CD14-positive monocyte (primary cell): ENCODE data around the gene ZNF619. TPM values are rescaled to one million over a fixed set of nuclear protein-coding genes. Genes with fewer than 3 reads are reported as not detected.

Source experiments
- DNase-seq, 3 donors: peaks; one replicate each; pipeline ENCODE4 v3.0.0-alpha.2; 2011 to 2022
- H2AFZ ChIP-seq: 2 replicates; pipeline ENCODE4 v1.6.0; 2012; ENCODE audit warnings: mild to moderate bottlenecking, low read depth, low read length, inconsistent platforms; ENCODE audit not compliant: insufficient read depth, poor library complexity, severe bottlenecking
- H3K27ac ChIP-seq, 2 donors: 1 replicate in 1 of 2; 2 replicates in 1 of 2; pipeline ENCODE4 v1.5.1; 2012 to 2013; ENCODE audit warnings: low read length in 2 of 2, control low read depth in 1 of 2, inconsistent platforms in 1 of 2, low read depth in 1 of 2, mild to moderate bottlenecking in 1 of 2
- H3K27me3 ChIP-seq, 2 donors: one replicate each; pipeline versions ENCODE4 v1.6.0 to v1.6.1; 2011 to 2013; ENCODE audit warnings: low read length in 2 of 2; ENCODE audit not compliant: control insufficient read depth in 2 of 2, insufficient read depth in 2 of 2
- H3K36me3 ChIP-seq, 2 donors: replicated peaks in 1 of 2; 1 replicate in 1 of 2; 2 replicates in 1 of 2; pipeline versions ENCODE4 v1.5.1 to v1.6.1; 2012 to 2013; ENCODE audit warnings: low read length in 2 of 2, control low read depth in 1 of 2, inconsistent platforms in 1 of 2, mild to moderate bottlenecking in 1 of 2; ENCODE audit not compliant: insufficient read depth in 2 of 2, control insufficient read depth in 1 of 2
- H3K4me1 ChIP-seq, 2 donors: 1 replicate in 1 of 2; 2 replicates in 1 of 2; pipeline versions ENCODE4 v1.5.1 to v1.6.1; 2012 to 2013; ENCODE audit warnings: low read length in 2 of 2, control low read depth in 1 of 2, inconsistent platforms in 1 of 2, mild to moderate bottlenecking in 1 of 2, moderate library complexity in 1 of 2; ENCODE audit not compliant: insufficient read depth in 2 of 2, control insufficient read depth in 1 of 2
- H3K4me2 ChIP-seq: replicated peaks from 2 replicates; pipeline ENCODE3; 2012; ENCODE audit warnings: low read length, moderate library complexity, mild to moderate bottlenecking; ENCODE audit not compliant: poor library complexity, severe bottlenecking; ENCODE audit errors: extremely low read depth
- H3K4me3 ChIP-seq, 3 experiments: fragments of 200-600 bp in 1 of 3; sonication (generic) in 1 of 3; replicated peaks in 1 of 3; 1 replicate in 2 of 3; 2 replicates in 1 of 3; pipeline ENCODE4 v1.5.1; 2011 to 2013; ENCODE audit warnings: low read length in 3 of 3, mild to moderate bottlenecking in 3 of 3, control low read depth in 2 of 3, low read depth in 2 of 3, inconsistent platforms in 1 of 3, moderate library complexity in 1 of 3
- H3K79me2 ChIP-seq: 2 replicates; pipeline ENCODE4 v1.6.0; 2012; ENCODE audit warnings: mild to moderate bottlenecking, control low read depth, inconsistent platforms, low read length, moderate library complexity; ENCODE audit not compliant: insufficient read depth
- H3K9ac ChIP-seq: 2 replicates; pipeline ENCODE4 v1.6.0; 2017; ENCODE audit warnings: low read length, mild to moderate bottlenecking; ENCODE audit not compliant: insufficient read depth, poor library complexity, severe bottlenecking
- H3K9me3 ChIP-seq, 2 donors: replicated peaks in 1 of 2; 1 replicate in 1 of 2; 2 replicates in 1 of 2; pipeline versions ENCODE4 v1.5.1 to v1.6.1; 2012 to 2013; ENCODE audit warnings: low read length in 2 of 2, control low read depth in 1 of 2; ENCODE audit not compliant: control insufficient read depth in 1 of 2, insufficient read depth in 1 of 2
- H4K20me1 ChIP-seq: 2 replicates; pipeline ENCODE4 v1.6.0; 2012; ENCODE audit warnings: mild to moderate bottlenecking, low read length, control low read depth, moderate library complexity; ENCODE audit not compliant: insufficient read depth
- H3K27ac Mint-ChIP-seq, 7 donors: one replicate each; pipeline ENCODE4 v1.8.0; 2020; ENCODE audit warnings: mild to moderate bottlenecking in 7 of 7, mixed read lengths in 7 of 7, moderate library complexity in 6 of 7, inconsistent platforms in 2 of 7
- H3K27me3 Mint-ChIP-seq, 3 donors: one replicate each; pipeline ENCODE4 v1.8.0; 2021 to 2022; ENCODE audit warnings: low read depth in 3 of 3, mild to moderate bottlenecking in 3 of 3, mixed read lengths in 3 of 3, moderate library complexity in 3 of 3, inconsistent platforms in 1 of 3
- H3K36me3 Mint-ChIP-seq, 2 donors: one replicate each; pipeline ENCODE4 v1.8.0; 2020; ENCODE audit warnings: mixed read lengths in 2 of 2, inconsistent platforms in 1 of 2, mild to moderate bottlenecking in 1 of 2
- H3K4me1 Mint-ChIP-seq: one replicate; pipeline ENCODE4 v1.8.0; 2020; ENCODE audit warnings: mild to moderate bottlenecking, mixed read lengths
- H3K4me3 Mint-ChIP-seq, 2 donors: one replicate each; pipeline ENCODE4 v1.8.0; 2020; ENCODE audit warnings: mild to moderate bottlenecking in 2 of 2, mixed read lengths in 2 of 2, moderate library complexity in 1 of 2
- H3K9me3 Mint-ChIP-seq, 7 donors: one replicate each; pipeline ENCODE4 v1.8.0; 2020 to 2022; ENCODE audit warnings: mixed read lengths in 7 of 7, mild to moderate bottlenecking in 6 of 7, moderate library complexity in 6 of 7, inconsistent platforms in 2 of 7
- WGBS: methylation state at CpG from one replicate; pipeline ENCODE4 v1.1.5; 2013; ENCODE audit warnings: missing lambda C conversion rate; ENCODE audit not compliant: insufficient coverage; 5-methylcytosine and 5-hydroxymethylcytosine counted together
- intact Hi-C, 2 donors: fragments of 100-400 bp; cut with micrococcal nuclease; formaldehyde crosslinking; loops; one replicate each; pipeline versions ENCODE4 v1.15.0 to v1.15.1; 2023
- polyA plus RNA-seq, 3 donors: library from polyadenylated mRNA; depleted of rRNA in 1 of 3; unstranded in 2 of 3; stranded (reverse) in 1 of 3; fragments of 300-500 nt in 2 of 3; fragments of >200 nt in 1 of 3; fragmentation: Illumina TruSeq in 2 of 3; gene quantifications; 1 replicate in 2 of 3; 2 replicates in 1 of 3; pipeline ENCODE4 v1.2.3, GENCODE V29; 2012 to 2021
- TF ChIP-seq, protein P1 (sequence below): fragments of 200-600 bp; IDR thresholded peaks from one replicate; pipeline ENCODE4 v1.8.0; 2022; ENCODE audit warnings: antibody characterized with exemption, mild to moderate bottlenecking

ZNF619 gene
- polyA plus RNA-seq, 3 donors: 1.6 to 3.4 (median 1.8) TPM

- Histone ChIP-seq H3K36me3 (no peaks in the 10 kb centered on the region), H3K9ac (peak overlapping the region; percentile 80), H3K79me2 (peaks cover 6% of the 10 kb centered on the region), H3K27ac (peak overlapping the region; percentile 79 to 94), H3K4me1 (peaks cover 23 to 32% of the 10 kb centered on the region in 2 donors), H4K20me1 (no peaks in the 10 kb centered on the region), H3K4me2 (peak overlapping the region; percentile 80), H3K4me3 (peak overlapping the region; percentile 75 to 94 (median 82)), H2AFZ (peak overlapping the region; percentile 95), H3K9me3 (no peaks in the 10 kb centered on the region), H3K27me3 (no peaks in the 10 kb centered on the region)
- Mint-ChIP-seq H3K4me1 (peaks cover 19% of the 10 kb centered on the region), H3K36me3 (peaks cover 7 to 11% of the 10 kb centered on the region in 2 donors), H3K4me3 (peak overlapping the region; percentile 87 to 93), H3K9me3 (no peaks in the 10 kb centered on the region), H3K27ac (peak overlapping the region; percentile 95 to 99 (median 98)), H3K27me3 (no peaks in the 10 kb centered on the region)
- intact Hi-C loops: loop anchor here (5.0 to 10.0 kb wide), 4 partner anchors 138 to 1512 kb away; partner anchors contain the start of genes CTNNB1 (in 1 of the 2), EIF1B (in 1 of the 2) and ULK4 (in 1 of the 2)
- TF ChIP-seq, protein P1, sequence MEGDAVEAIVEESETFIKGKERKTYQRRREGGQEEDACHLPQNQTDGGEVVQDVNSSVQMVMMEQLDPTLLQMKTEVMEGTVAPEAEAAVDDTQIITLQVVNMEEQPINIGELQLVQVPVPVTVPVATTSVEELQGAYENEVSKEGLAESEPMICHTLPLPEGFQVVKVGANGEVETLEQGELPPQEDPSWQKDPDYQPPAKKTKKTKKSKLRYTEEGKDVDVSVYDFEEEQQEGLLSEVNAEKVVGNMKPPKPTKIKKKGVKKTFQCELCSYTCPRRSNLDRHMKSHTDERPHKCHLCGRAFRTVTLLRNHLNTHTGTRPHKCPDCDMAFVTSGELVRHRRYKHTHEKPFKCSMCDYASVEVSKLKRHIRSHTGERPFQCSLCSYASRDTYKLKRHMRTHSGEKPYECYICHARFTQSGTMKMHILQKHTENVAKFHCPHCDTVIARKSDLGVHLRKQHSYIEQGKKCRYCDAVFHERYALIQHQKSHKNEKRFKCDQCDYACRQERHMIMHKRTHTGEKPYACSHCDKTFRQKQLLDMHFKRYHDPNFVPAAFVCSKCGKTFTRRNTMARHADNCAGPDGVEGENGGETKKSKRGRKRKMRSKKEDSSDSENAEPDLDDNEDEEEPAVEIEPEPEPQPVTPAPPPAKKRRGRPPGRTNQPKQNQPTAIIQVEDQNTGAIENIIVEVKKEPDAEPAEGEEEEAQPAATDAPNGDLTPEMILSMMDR: no peak
- 1% methylated on average over 7 of the region's 7 CpGs for WGBS
- no peak for DNase-seq
These were observed 24.4 kb upstream of the ZNF619 start for GRCh38 chr3:40452562-40452875.

DNA sequence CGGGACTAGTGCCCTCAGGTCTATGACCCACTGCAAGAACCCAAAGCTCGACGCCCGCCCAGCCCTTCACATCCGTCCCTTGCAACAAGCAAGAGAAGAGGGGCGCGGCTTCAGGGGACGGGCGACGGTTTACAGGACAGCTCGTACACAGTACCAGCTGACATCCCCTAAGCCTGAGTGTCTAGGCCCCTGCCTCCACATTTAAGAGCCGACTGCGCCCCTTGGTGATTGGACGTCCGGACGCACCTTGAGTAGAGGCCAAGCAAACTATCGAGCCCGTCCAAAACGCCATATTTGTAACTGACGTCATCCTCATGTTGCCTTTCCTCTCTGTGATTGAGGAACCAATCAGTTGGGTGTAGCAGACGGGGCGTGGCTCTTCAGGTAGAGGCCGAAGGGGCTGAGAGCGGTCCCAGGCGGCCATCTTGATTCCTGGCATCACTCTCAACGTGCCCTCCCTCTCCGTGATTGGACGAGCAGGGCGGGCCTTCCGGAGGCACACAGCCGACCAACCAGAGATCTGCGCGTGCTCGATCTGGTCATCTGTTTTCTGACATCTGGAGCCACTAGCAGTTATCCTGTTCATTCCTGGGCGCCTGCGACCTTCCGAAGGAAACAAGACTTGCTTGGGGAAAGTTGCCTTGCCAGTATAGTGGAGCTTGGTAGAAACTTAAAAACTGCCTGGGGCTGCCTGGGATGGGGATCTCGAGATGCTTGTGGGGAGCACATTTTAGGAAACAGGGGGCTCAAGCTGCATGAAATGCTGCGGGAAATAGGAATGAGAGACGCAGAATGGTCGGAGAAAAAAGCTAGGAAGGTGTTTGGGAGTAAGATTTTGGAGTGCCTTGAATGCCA is 23.8 kb upstream of the ZNF619 start:
- TF ChIP-seq, protein P1: no peak
- Mint-ChIP-seq H3K4me1 (peaks cover 24% of the 10 kb centered on the region), H3K9me3 (no peaks in the 10 kb centered on the region), H3K27me3 (no peaks in the 10 kb centered on the region), H3K27ac (peak overlapping the region; percentile 95 to 99 (median 98)), H3K36me3 (peaks cover 8 to 12% of the 10 kb centered on the region in 2 donors), H3K4me3 (peak overlapping the region; percentile 87 to 93)
- Histone ChIP-seq H2AFZ (peak overlapping the region; percentile 95), H3K9me3 (no peaks in the 10 kb centered on the region), H3K4me3 (peak overlapping the region; percentile 75 to 94 (median 82)), H3K4me1 (peaks cover 29 to 38% of the 10 kb centered on the region in 2 donors), H3K27me3 (no peaks in the 10 kb centered on the region), H3K79me2 (peaks cover 11% of the 10 kb centered on the region), H4K20me1 (peaks cover 2% of the 10 kb centered on the region), H3K4me2 (peak overlapping the region; percentile 80), H3K36me3 (peaks cover 0 to under 1% of the 10 kb centered on the region in 2 donors), H3K9ac (peak overlapping the region; percentile 80), H3K27ac (peak overlapping the region; percentile 79 to 94)
- peak; percentile 98 to 99 (median 99) for DNase-seq
- intact Hi-C loops: loop anchor here (5.0 to 10.0 kb wide), 4 partner anchors 138 to 1512 kb away; partner anchors contain the start of genes CTNNB1 (in 1 of the 2), EIF1B (in 1 of the 2) and ULK4 (in 1 of the 2)
- under 1% methylated on average over 41 of the region's 41 CpGs for WGBS
